K562 treated with DMSO at 1 percent for 12 hours (cell line): ENCODE data around the gene PABPC1L2A. TPM values are rescaled to one million over a fixed set of nuclear protein-coding genes. Genes with fewer than 3 reads are reported as not detected.

Experiments
- total RNA-seq: library from RNA; unstranded; fragments of 300-600 nt; gene quantifications from 2 replicates; pipeline ENCODE4 v1.2.3, GENCODE V29; 2022; ENCODE audit not compliant: insufficient read depth

PABPC1L2A gene
- not detected in 2 replicates for total RNA-seq

GRCh38 chrX:73079024-73079562, at the start of gene PABPC1L2A:
TSS of gene PABPC1L2A (minus strand) at chrX:73079512. CDS start at chrX:73079386, 126 bp downstream.

Other genes starting within 250 kb of the PABPC1L2A start
- not detected in 2 replicates for gene FAM236C, start 166.9 kb downstream of the PABPC1L2A start, total RNA-seq
- not detected in 2 replicates for gene FAM236A, start 141.3 kb downstream of the PABPC1L2A start, total RNA-seq
- gene DMRTC1, start 135.7 kb downstream of the PABPC1L2A start, total RNA-seq = not detected in 2 replicates
- gene PABPC1L2B, start 76.6 kb downstream of the PABPC1L2A start, total RNA-seq = not detected in 2 replicates
- gene NAP1L2, start 135.3 kb upstream of the PABPC1L2A start, total RNA-seq = not detected in 2 replicates